Muscle of back (tissue), 11 donors: ENCODE data around the gene C10orf90. TPM values are rescaled to one million over a fixed set of nuclear protein-coding genes. Genes with fewer than 3 reads are reported as not detected.

Experiments
- DNase-seq, 3 donors: peaks; one replicate each; pipeline versions ENCODE4 v3.0.0 to v3.0.0-alpha.2; 2013
- polyA plus RNA-seq, 10 donors: library from polyadenylated mRNA; unstranded; fragments of 120-200 nt; gene quantifications; one replicate each; pipeline ENCODE4 v1.2.1, GENCODE V29; 2013; ENCODE audit not compliant: insufficient read length in 10 of 10

Gene C10orf90
- polyA plus RNA-seq, 10 donors = 0.27 to 1.3 (median 0.66) TPM

GRCh38 chr10:126634911-126635310, 35.6 kb downstream of the C10orf90 start:
- no peak for DNase-seq

GRCh38 chr10:126634347-126634746, 36.1 kb downstream of the C10orf90 start:
- DNase-seq = no peak

GRCh38 chr10:126632705-126633104, 37.8 kb downstream of the C10orf90 start:
- no peak for DNase-seq

- no peak for DNase-seq
Measured at GRCh38 chr10:126629925-126630624, 40.4 kb downstream of the C10orf90 start.

GRCh38 chr10:126628746-126629145, 41.7 kb downstream of the C10orf90 start:
- no peak for DNase-seq

GRCh38 chr10:126621846-126622245, 48.6 kb downstream of the C10orf90 start:
- no peak for DNase-seq

- DNase-seq = peak in 2 of 3 donors; percentile 58 to 73
Measured at GRCh38 chr10:126618466-126618865, 52.0 kb downstream of the C10orf90 start.

- no peak for DNase-seq
Measured at GRCh38 chr10:126617733-126618132, 52.8 kb downstream of the C10orf90 start.

- DNase-seq = peak in 1 of 3 donors; percentile 33
Measured at GRCh38 chr10:126617208-126617607, 53.3 kb downstream of the C10orf90 start.

- DNase-seq = peak in 1 of 3 donors; percentile 39
Measured at GRCh38 chr10:126616737-126617136, 53.8 kb downstream of the C10orf90 start.

- peak; percentile 71 to 92 (median 79) for DNase-seq
Measured at GRCh38 chr10:126611303-126611702, 59.2 kb downstream of the C10orf90 start.

- no peak for DNase-seq
Measured at GRCh38 chr10:126609566-126609965, 60.9 kb downstream of the C10orf90 start.

GRCh38 chr10:126599949-126600682, 70.4 kb downstream of the C10orf90 start:
- no peak for DNase-seq

GRCh38 chr10:126598009-126598408, 72.5 kb downstream of the C10orf90 start:
- no peak for DNase-seq

- no peak for DNase-seq
Measured at GRCh38 chr10:126597211-126597610, 73.3 kb downstream of the C10orf90 start.

- no peak for DNase-seq
Measured at GRCh38 chr10:126596472-126597016, 73.9 kb downstream of the C10orf90 start.

GRCh38 chr10:126595160-126595559, 75.3 kb downstream of the C10orf90 start:
- DNase-seq = peak in 1 of 3 donors; percentile 22

- no peak for DNase-seq
Measured at GRCh38 chr10:126593968-126594701, 76.4 kb downstream of the C10orf90 start.

GRCh38 chr10:126592901-126593300, 77.6 kb downstream of the C10orf90 start:
- DNase-seq = no peak

- DNase-seq = no peak
Measured at GRCh38 chr10:126588024-126588423, 82.5 kb downstream of the C10orf90 start.

- no peak for DNase-seq
Measured at GRCh38 chr10:126586878-126587277, 83.6 kb downstream of the C10orf90 start.

GRCh38 chr10:126586128-126586527, 84.4 kb downstream of the C10orf90 start:
- no peak for DNase-seq
